ENCODE results near the gene KIAA0513. TPM values are rescaled to one million over a fixed set of nuclear protein-coding genes. Genes with fewer than 3 reads are reported as not detected.

Gene KIAA0513
- total RNA-seq, 1 experiment from 2014 or later: 6.6 TPM

DNA sequence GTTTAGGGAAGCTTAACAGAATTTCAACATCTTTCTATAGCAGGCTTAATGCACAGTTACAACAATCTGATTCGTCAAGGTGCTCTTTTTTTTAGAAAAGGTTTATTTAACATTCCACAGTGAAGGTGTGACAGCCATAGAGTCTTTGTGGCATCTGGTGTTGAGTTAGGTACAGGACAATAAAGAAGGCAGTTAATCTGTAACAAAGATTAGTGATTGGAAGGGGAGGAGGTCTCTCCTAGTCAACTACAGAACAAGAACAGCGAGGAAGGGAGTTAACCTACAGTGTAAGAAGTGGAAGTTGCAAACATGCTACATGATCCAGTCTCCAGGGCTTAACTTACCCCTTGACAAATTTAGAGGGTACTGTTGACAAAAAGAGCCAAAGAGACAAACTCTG, 13.3 kb upstream of the KIAA0513 start:
- ChIA-PET RAD21 (ENCODE audit: low non-redundant PET in 1 of 2, low total read pairs in 2 of 2, uncharacterized antibody in 2 of 2, unreplicated experiment in 2 of 2) (no interaction called here), CTCF (no interaction called here), POLR2A (no interaction called here)
- Histone ChIP-seq H4K20me1 (ENCODE audit: insufficient read depth) (peaks cover 4% of the 10 kb centered on the region; the same call in 1 of the 2 replicates), H3K9ac (ENCODE audit: low read length) (no peak overlapping the region), H3K27me3 (ENCODE audit: insufficient read depth, low read length) (no peaks in the 10 kb centered on the region; the same call in 1 of the 2 replicates), H3K36me3 (ENCODE audit: control insufficient read depth in 1 of 2, insufficient read depth in 2 of 2, low read length in 2 of 2) (no peaks in the 10 kb centered on the region), H3K9me3 (ENCODE audit: control insufficient read depth in 1 of 2, insufficient read depth in 1 of 2, low read depth in 1 of 2, low read length in 2 of 2) (no peaks in the 10 kb centered on the region), H3K4me3 (replicated peaks in 1 of 2; ENCODE audit: low read depth in 1 of 2, low read length in 2 of 2) (no peak overlapping the region), H3K4me1 (ENCODE audit: control insufficient read depth in 1 of 2, insufficient read depth in 2 of 2, low read length in 2 of 2) (peaks cover 9% of the 10 kb centered on the region in 2 experiments; a peak in 3 of 4 replicates), H2AFZ (ENCODE audit: low read depth, low read length, poor library complexity, severe bottlenecking) (no peak overlapping the region), H3K4me2 (ENCODE audit: low read length) (no peak overlapping the region), H3K27ac (ENCODE audit: low read depth, low read length) (no peak overlapping the region), H3K9me2 (ENCODE audit: insufficient read depth) (no peaks in the 10 kb centered on the region), H3K79me2 (ENCODE audit: insufficient read depth, low read length) (peaks cover 17% of the 10 kb centered on the region)
- no peak for ATAC-seq
- no peak for TF ChIP-seq CEBPB (IDR thresholded peaks at IDR 0.05; ENCODE audit: low read depth)
- no peak for TF ChIP-seq JUND (IDR thresholded peaks at IDR 0.05)
- TF ChIP-seq CBX3 (IDR thresholded peaks at IDR 0.05; ENCODE audit: low read depth): no peak
- TF ChIP-seq ZFX (IDR thresholded peaks at IDR 0.05): no peak
- TF ChIP-seq RAD21 (IDR thresholded peaks at IDR 0.05; ENCODE audit: low read depth): no peak
- no peak for TF ChIP-seq FOSL1 (IDR thresholded peaks at IDR 0.05; ENCODE audit: low read depth)
- TF ChIP-seq YY1 (IDR thresholded peaks at IDR 0.05; ENCODE audit: extremely low read depth, insufficient replicate concordance, low read depth, low read length): no peak
- no peak for TF ChIP-seq SRF (IDR thresholded peaks at IDR 0.05; ENCODE audit: low read depth)
- TF ChIP-seq POLR2AphosphoS5 (IDR thresholded peaks at IDR 0.05; ENCODE audit: low read depth, low read length): no peak
- no peak for TF ChIP-seq EGR1 (IDR thresholded peaks at IDR 0.05; ENCODE audit: low read depth)
- TF ChIP-seq ZBTB33 (IDR thresholded peaks at IDR 0.05; ENCODE audit: extremely low read depth, insufficient replicate concordance, low read length): no peak
- no peak for TF ChIP-seq SP1 (IDR thresholded peaks at IDR 0.05; ENCODE audit: low read depth)
- no peak for TF ChIP-seq MAX (IDR thresholded peaks at IDR 0.05)
- TF ChIP-seq TCF7L2 (IDR thresholded peaks at IDR 0.05; ENCODE audit: borderline replicate concordance, extremely low read depth, insufficient read depth, insufficient read length): no peak
- TF ChIP-seq ZNF274 (IDR thresholded peaks at IDR 0.05; ENCODE audit: low read depth, low read length): no peak
- TF ChIP-seq CTCF (IDR thresholded peaks at IDR 0.05 in 2 of 3, conservative IDR thresholded peaks at IDR 0.05 in 1 of 3; ENCODE audit: borderline replicate concordance in 1 of 3, insufficient read depth in 1 of 3, low read depth in 2 of 3, low read length in 2 of 3): no peak
- no peak for DNase-seq (ENCODE audit: low read depth, low spot score)
- intact Hi-C loops (cut with micrococcal nuclease): no loop called here
- BruUV-seq (replicated peaks): no TSS peak
